ENCODE results near the gene NPEPPS.
"Not testable (repeated sequence)": the region's sequence is repeated elsewhere in the genome, so short reads cannot be mapped to it uniquely, and the experiment has no call there.

Gene NPEPPS, protein sequence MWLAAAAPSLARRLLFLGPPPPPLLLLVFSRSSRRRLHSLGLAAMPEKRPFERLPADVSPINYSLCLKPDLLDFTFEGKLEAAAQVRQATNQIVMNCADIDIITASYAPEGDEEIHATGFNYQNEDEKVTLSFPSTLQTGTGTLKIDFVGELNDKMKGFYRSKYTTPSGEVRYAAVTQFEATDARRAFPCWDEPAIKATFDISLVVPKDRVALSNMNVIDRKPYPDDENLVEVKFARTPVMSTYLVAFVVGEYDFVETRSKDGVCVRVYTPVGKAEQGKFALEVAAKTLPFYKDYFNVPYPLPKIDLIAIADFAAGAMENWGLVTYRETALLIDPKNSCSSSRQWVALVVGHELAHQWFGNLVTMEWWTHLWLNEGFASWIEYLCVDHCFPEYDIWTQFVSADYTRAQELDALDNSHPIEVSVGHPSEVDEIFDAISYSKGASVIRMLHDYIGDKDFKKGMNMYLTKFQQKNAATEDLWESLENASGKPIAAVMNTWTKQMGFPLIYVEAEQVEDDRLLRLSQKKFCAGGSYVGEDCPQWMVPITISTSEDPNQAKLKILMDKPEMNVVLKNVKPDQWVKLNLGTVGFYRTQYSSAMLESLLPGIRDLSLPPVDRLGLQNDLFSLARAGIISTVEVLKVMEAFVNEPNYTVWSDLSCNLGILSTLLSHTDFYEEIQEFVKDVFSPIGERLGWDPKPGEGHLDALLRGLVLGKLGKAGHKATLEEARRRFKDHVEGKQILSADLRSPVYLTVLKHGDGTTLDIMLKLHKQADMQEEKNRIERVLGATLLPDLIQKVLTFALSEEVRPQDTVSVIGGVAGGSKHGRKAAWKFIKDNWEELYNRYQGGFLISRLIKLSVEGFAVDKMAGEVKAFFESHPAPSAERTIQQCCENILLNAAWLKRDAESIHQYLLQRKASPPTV

DNA sequence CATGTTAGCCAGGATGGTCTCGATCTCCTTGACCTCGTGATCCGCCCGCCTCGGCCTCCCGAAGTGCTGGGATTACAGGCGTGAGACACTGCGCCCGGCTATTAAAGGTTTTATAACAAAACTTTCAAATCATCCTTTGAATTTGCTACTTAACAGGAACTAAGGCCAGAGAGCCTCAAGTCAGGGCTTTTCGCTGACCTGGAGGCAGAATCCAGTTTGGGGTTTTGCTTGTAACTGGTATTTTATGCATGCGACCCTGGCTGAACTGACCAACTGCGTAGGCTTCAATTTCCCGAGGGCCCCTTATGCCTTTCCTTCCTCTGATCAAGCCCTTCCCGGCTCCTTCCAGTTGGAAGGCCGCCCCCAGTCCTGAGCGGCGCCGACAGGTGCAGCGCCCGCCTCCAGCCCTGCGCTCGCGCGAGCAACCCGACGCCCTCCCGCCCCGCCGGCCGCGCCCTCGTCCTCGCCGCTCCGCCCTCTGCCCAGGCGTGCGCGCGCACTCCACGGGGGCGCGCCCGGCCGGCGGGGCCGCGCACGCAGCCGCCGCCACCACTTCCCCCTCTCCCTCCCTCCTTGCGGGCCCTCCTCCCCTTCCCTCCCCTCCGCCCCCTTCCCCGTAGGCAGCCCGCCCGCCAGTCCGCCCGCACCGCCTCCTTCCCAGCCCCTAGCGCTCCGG is at the start of gene NPEPPS:
NPEPPS (plus strand) TSS at position 552 of the 676 bp plus-strand sequence. CDS start 193 bp downstream, outside the sequence.
- DNase-seq, result peak; percentile 36

DNA sequence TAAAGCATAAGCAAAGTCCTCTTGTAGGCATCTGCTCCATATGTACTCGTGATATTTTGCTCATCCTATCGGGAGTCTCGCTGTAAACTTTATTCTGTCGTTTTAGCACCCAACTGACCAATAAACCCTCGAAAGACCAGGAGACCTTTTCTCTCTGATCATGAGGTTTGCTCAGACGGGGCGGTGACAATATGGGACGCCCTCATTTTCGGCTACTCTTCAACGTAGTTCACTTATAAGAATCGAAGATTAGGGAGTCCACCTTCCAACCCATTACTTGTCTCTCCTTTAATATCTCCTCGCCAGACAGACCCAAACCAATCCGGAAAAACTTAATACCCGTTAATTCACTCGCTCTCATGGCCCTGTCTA is 39.1 kb upstream of the NPEPPS start:
- DNase-seq, result not testable (repeated sequence)

DNA sequence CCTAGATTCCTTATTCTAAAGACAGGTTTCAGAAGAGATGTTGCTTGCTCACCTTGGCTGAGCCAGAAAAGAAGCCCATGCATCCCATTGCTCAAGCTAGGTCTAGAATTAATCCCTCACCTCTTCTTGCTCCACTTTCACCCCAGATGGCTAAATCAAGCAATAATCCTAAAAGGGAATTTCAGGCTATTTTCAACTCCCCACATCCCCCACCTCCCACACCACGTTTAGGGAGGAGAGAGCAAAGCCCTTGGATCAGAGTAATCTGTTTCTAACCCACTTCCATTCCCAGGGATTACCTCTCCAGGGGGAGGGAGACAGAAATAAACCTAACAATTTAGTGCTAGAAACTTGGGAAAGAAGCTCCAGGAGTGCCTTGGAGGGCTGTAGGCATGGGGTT is 31.8 kb upstream of the NPEPPS start:
- not testable (repeated sequence) for DNase-seq

DNA sequence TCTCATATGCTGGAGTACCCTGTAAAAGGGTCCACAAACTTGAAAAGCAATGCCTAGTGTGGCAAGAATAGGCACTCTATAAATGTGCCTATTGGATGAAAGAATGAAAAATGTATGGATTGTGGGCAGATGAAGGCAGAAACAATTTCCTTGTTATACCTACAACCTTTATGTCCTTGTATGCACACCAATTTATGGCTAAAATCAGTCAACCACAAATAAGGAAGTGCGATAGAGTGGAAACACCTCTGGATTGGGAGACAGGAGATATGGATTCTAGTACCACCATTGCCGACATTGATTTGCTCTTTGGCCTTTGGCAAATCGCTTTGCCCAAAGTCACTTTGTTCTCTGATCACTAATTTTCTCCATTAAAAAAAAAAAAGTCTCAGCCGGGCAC is 31.4 kb upstream of the NPEPPS start:
- DNase-seq, result not testable (repeated sequence)

DNA sequence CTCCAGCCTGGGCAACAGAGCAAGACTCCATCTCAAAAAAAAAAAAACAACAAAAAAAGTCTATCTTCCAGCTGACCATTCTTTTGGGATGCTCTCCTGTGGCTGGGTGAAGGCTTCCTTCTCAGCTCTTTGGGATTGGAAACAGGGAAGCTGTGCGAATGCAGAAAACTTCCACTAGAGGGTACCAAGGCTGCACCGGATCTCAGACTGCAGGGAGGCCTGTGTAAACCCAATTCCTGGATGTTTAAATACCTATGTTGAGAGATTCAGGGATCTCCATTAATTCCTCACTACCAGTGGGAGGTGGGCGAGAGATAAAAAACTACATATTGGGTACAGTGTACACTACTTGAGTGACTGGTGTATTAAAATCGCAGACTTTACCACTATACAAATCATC is 30.3 kb upstream of the NPEPPS start:
- not testable (repeated sequence) for DNase-seq

DNA sequence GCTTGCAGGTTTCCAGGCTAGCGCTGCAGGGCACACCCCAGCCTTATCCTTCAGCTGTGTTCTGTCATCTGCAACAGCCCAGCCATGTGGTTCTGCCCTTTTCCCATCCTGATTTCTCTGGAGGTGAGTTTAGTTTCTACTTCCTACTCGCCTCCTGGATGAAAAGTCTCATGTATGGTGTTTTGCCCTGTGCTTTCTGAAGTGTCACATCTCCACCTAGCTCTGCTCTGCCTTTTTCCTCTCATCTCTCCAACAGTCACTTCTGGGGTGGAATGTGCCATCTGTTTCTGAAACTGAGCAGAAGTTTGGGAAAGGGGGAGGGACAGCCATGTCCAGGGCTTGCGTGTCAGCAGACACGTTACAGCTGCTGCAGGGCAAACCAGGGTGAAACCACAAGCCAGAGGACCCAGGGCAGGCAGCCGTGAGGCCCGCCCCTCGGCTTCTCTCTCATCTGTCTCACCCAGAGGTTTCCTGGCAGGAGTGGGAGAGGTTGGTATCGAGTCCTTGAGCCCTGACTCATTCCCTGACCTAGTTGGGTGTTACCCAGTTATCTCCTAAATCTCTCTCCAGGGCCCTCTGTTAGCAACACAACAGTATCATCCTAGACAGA is 28.7 kb upstream of the NPEPPS start:
- DNase-seq, result not testable (repeated sequence)

DNA sequence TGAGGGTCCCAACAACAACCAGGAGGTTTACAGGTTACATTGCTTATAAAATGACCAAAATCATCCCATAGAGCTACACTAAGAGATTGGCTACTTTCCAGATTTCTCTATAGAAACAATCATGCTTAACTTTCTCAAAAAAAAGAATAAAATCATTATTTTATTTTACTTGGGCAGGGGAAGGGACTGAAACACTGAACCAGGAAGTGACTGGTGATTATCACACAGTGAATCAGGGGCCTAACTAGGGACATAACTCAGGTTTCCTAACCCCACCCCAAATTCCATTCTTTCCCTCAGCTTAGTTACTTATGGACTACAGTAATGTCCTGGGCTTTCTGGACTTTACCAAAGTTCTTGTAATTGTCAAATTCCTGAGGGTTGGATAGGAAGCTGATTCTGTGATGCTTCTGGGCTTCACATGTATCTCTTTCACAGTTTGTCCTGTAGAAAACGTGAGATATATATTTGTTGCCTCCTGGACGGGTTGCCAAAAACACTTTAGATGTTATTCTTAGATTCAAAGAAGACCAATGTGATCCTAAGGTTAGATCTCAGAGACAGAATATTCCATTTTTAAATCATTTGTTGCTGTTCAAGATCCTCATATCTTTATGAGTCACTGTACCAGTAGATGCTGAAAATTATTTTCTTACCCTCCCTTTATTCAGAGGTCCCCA is 28.0 kb upstream of the NPEPPS start:
- DNase-seq, result not testable (repeated sequence)

DNA sequence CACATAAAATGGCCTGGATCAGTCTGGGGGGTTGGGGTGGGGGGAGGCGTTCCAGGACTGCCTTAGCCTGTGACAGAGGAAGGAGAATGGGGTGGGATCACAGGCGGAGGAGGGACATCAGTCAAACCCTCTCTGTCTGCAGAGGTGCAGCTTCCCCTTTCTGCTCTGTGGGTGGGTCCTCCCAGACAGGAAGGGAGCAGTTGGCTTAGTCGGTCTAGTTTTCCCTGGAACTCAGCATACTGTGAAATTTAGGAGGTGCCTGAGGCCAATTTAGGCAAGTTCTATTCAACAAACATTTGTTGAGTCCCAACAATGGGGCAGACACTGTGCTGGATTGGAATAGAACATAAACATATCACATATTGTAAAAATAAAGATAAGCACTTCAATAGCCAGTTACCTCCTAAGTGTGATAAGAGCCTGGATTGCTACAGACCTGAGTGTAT is 19.2 kb upstream of the NPEPPS start:
- DNase-seq, result not testable (repeated sequence)

DNA sequence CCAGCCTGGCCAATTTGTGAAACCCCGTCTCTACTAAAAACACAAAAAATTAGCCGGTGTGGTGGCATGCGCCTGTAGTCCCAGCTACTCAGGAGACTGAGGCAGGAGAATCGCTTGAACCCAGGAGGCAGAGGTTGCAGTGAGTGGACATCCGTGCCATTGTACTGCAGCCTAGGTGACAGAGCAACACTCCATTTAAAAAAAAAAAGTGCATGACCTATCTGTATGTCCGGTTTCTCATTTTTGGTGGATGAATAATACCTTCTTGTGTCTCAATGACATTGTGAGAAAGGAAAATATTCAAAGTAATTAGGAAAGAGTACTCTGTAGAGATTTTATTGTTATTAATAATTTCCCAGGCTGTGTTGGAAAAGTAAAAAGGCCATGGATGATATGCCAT is 17.6 kb upstream of the NPEPPS start:
- not testable (repeated sequence) for DNase-seq

DNA sequence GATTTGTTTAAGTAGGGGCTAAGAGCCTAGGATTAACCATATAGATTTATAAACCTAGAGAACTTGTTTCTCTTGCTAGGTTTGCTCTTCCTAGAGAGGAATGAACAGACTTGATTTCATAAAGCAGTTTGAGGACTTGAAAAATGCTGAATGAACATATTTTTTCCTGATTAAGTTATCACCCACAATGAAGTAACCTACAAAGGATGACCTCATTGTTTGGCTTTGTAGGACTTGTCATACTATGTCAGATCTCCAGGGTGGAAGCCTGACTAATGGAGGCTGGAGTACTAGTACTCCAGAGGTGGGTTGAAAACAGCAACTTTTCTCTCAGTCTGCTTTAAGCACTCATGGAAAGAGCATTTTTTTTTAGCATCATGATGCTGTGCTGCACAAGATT is 12.0 kb upstream of the NPEPPS start:
- not testable (repeated sequence) for DNase-seq

DNA sequence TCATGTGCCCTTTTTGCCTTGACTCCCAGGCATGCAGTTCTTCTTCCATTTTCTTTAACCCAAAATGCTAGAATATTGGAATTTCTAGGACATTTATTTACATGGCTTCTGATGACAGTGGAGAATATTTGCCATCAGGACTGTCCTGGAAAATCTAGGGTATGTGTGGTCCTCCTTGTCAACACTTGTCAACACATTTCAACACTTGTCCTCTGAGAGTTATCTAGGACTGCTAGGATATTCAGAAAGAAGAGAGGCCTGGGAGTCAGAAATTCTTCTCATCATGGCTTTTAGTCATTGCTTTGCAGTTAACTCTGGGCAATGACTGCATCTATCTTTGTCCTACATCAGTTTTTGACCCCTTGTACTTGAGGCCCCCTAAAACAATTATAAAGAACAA is 11.5 kb upstream of the NPEPPS start:
- DNase-seq, result not testable (repeated sequence)

DNA sequence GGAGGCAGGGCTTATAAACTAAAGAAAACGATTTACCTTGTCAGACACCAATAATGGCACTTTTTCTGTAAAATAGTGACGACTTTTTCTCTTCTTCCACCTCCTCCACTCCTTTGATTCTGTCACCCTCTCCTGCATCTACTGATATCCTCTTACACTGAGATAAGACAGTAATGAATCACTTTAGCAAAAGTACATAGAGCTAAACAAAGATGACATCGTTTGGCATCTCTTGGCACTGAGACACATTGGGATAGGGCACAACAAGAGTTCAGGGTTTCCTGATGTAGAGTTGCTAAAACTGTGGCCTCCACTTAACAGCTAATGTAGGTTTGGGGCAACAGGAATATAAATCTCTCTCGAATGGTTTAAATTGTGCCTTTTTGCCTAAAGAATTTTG is 10.6 kb upstream of the NPEPPS start:
- DNase-seq, result not testable (repeated sequence)

DNA sequence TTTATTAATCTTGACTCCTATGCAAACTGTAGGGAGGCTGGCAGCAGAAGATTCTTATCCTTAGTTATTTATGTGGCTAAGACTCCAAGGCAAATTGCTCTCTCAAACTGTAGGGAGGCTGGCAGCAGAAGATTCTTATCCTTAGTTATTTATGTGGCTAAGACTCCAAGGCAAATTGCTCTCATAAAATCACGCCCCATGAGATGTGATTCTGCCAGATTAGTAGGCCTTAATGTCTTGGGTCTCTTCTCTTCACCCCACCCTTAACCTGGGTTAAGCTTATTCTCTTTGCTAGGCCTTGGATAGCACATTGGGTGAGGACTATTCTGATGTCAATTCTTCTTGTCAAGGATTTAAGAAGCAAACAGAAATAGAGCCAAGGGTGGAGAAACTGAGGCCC is 9.5 kb upstream of the NPEPPS start:
- not testable (repeated sequence) for DNase-seq

DNA sequence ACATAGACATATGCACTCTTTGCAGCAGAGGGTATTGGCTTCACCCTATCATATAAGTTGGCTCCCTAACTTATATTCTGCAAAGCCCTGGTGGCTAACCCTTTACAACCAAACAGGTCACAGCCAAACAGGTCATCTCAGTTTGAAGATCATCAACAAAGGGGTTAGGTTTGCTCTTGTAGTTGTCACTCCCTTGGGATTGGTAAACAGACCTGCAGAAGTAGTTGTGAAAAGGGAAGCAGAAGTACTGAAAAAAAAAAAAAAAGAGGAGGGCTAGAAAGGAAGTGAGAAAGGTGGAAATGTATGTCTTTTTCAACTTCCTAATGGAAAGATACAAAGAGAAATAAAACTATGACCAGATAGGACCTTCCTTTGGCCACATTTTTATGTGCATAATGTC is 8.6 kb upstream of the NPEPPS start:
- DNase-seq, result not testable (repeated sequence)

DNA sequence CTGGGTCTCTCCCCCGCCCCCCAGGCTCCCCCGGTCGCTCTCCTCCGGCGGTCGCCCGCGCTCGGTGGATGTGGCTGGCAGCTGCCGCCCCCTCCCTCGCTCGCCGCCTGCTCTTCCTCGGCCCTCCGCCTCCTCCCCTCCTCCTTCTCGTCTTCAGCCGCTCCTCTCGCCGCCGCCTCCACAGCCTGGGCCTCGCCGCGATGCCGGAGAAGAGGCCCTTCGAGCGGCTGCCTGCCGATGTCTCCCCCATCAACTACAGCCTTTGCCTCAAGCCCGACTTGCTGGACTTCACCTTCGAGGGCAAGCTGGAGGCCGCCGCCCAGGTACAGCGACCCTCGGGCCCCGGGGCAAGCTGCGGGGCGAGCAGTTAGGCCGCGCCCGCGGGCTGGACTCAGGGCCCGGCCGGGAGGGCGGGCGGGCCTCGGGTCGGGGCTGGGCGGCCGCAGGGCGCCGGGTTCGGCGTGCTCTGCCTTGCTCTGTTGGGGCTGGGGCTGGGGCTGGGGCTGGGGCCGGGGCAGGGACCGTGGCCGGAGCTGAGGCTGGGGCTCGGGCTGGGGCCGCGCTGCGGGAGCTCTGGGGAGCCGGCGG is 419 bp downstream of the NPEPPS start:
- DNase-seq, result not testable (repeated sequence)

DNA sequence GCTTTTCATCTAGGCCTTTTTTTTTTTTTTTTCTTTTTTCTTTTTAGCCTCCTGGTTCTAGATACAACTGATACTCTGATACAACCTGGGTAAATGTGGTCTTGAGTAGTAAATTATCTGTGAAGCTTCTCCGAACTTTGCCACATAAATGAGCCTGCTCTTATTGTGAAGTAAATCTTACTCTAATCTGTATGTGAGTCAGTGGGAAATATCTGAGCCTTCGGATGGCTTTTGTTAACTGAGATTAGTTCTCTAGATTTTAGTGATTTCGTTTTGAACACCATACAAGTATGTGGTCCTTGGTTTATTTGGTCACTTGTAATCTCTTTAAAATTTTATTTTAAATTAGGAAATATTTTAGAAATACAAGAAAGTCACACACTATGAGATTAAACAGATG is 8.2 kb downstream of the NPEPPS start:
- DNase-seq, result not testable (repeated sequence)

DNA sequence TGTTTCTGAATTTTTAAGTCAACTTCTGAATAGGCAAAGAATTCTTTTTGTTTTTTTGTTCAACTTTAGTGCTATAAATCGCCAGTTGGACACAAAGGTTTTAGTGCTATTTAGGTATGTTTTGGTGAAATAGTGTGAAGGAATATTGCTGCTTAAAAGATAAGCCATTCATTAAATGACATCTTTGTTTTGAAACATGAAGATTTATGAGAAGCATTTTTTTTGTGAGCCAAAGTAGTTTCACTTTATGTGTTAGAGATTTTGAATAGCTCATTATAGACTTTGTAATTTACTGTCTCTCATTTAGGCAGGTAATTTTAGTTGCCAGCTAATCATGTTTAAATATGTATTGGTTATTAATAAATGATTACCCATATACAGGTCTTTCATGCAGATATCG is 10.8 kb downstream of the NPEPPS start:
- not testable (repeated sequence) for DNase-seq

DNA sequence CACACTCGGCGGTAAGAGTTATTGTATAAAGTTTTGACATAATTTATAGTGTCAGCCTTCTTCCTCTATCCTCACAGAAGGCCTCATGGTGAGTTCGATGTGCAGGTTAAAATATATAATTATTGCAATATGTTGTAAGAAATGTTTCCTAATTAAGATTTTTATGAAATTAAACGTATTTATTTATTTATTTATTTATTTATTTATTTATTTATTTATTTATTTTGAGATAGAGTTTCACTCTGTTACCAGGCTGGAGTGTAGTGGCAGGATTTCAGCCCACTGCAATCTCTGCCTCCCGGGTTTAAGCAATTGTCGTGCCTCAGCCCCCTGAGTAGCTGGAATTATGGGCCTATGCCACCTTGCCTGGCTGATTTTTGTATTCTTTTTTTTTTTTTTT is 13.4 kb downstream of the NPEPPS start:
- not testable (repeated sequence) for DNase-seq

DNA sequence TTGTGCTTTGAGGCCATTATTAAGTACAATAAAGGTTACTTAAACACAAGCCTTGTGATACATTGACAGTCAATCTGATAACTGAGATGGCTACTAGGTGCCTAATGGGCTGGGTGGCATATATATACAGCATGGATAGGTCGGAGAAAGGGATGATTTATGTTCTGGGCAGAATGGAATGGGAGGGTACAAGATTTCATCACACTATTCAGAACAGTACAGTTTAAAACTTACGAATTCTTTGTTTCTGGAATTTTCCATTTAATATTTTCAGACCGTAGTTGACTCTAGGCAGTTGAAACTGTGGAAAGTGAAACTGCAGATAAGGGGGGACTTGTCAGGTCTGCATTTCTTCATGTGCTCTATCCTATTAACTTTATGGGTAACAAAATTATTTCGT is 23.8 kb downstream of the NPEPPS start:
- not testable (repeated sequence) for DNase-seq

DNA sequence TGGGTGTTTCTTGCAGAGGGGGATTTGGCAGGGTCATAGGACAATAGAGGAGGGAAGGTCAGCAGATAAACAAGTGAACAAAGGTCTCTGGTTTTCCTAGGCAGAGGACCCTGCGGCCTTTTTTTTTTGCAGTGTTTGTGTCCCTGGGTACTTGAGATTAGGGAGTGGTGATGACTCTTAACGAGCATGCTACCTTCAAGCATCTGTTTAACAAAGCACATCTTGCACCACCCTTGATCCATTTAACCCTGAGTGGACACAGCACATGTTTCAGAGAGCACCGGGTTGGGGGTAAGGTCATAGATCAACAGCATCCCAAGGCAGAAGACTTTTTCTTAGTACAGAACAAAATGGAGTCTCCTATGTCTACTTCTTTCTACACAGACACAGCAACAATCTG is 25.2 kb downstream of the NPEPPS start:
- not testable (repeated sequence) for DNase-seq

DNA sequence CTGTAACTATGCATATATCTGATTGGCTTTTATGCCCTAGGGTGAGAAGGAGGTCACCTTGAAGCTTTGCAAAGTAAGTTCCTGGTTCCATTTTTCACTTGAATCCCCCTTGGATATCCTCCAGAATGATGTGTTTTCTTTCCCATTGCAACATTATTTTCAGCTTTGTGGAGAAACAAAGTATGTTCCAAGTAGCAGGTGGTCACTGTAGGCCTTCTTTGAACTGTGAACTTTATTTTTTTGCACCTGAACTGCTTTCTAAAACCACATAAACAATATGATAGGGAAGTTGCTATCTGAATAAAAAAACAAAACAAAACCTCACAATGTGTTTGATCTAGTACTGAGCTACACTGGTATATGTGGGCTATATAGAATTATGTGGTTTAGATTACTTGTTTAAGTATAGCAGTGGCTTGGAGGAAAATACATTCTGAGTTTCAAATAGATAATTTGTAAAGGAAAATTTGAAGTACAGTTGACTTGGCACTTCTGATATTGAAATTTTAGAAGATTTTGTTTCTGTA is 29.7 kb downstream of the NPEPPS start:
- DNase-seq, result not testable (repeated sequence)

Measured in NCI-H446 treated with DMSO at 0.1 percent for 48 hours (cell line).